PC-3 (cell line): ENCODE results near the gene ITM2C. TPM values are rescaled to one million over a fixed set of nuclear protein-coding genes. Genes with fewer than 3 reads are reported as not detected.

ENCODE experiments used
- ATAC-seq: fragments of 200-7000 bp; cut with Tn5 transposase; 2 replicates; pipeline ENCODE4 v1.9.1; 2020; ENCODE audit warnings: mild to moderate bottlenecking, moderate library complexity
- BruUV-seq: library from RNA; stranded (reverse); fragments of 400-500 nt; replicated peaks from 2 replicates; lab custom pipeline; 2021; lab: Mats Ljungman, UMichigan
- CTCF ChIA-PET: fragments of 300-600 bp; sonication (Branson Sonifier 250); formaldehyde crosslinking; loops from one replicate; lab custom pipeline; 2022; ENCODE audit warnings: antibody characterized with exemption; lab: Charles Lee
- POLR2A ChIA-PET: fragments of 300-600 bp; sonication (Branson Sonifier 250); formaldehyde crosslinking; loops from one replicate; lab custom pipeline; 2022; ENCODE audit warnings: antibody characterized with exemption; ENCODE audit not compliant: unreplicated experiment; lab: Charles Lee
- DNase-seq: peaks from one replicate; pipeline ENCODE4 v3.0.0-alpha.2; 2015
- H2AFZ ChIP-seq: fragments of 300-600 bp; sonication (generic); 2 replicates; pipeline ENCODE4 v1.6.0; 2016; ENCODE audit warnings: antibody characterized with exemption, low read length
- H3F3A ChIP-seq: fragments of 300-600 bp; sonication (generic); one replicate; pipeline ENCODE4 v1.6.0; 2017; ENCODE audit warnings: antibody characterized with exemption, low read length, control low read depth, mild to moderate bottlenecking; ENCODE audit not compliant: unreplicated experiment
- H3K27ac ChIP-seq: fragments of 300-600 bp; sonication (generic); 2 replicates; pipeline ENCODE4 v1.5.1; 2016; ENCODE audit warnings: mild to moderate bottlenecking, low read length
- H3K27me3 ChIP-seq: fragments of 300-600 bp; sonication (generic); 2 replicates; pipeline ENCODE4 v1.6.1; 2016; ENCODE audit warnings: low read length, mixed read lengths
- H3K36me3 ChIP-seq: fragments of 300-600 bp; sonication (generic); 2 replicates; pipeline ENCODE4 v1.6.1; 2016; ENCODE audit warnings: low read depth, mixed run types, low read length, mixed read lengths
- H3K4me1 ChIP-seq: fragments of 300-600 bp; sonication (generic); 2 replicates; pipeline ENCODE4 v1.5.1; 2016; ENCODE audit warnings: low read length; ENCODE audit not compliant: insufficient read depth
- H3K4me2 ChIP-seq: fragments of 300-600 bp; sonication (generic); 2 replicates; pipeline ENCODE4 v1.6.0; 2016; ENCODE audit warnings: low read length
- H3K4me3 ChIP-seq: fragments of 300-600 bp; sonication (generic); 2 replicates; pipeline ENCODE4 v1.5.1; 2016; ENCODE audit warnings: mild to moderate bottlenecking, low read length, mixed read lengths
- H3K79me2 ChIP-seq: fragments of 300-600 bp; sonication (generic); 2 replicates; pipeline ENCODE4 v1.6.1; 2017; ENCODE audit warnings: low read length, mixed read lengths
- H3K9ac ChIP-seq: fragments of 300-600 bp; sonication (generic); 2 replicates; pipeline ENCODE4 v1.6.0; 2016; ENCODE audit warnings: mild to moderate bottlenecking, low read length
- H3K9me2 ChIP-seq: fragments of 300-600 bp; sonication (generic); replicated peaks from 2 replicates; pipeline ENCODE4 v1.6.1; 2016; ENCODE audit warnings: mixed run types, low read length, mixed read lengths
- H3K9me3 ChIP-seq: fragments of 300-600 bp; sonication (generic); 2 replicates; pipeline ENCODE4 v1.6.1; 2016; ENCODE audit warnings: low read length, mixed read lengths
- H4K20me1 ChIP-seq: fragments of 300-600 bp; sonication (generic); 2 replicates; pipeline ENCODE4 v1.6.1; 2016; ENCODE audit warnings: low read length, mixed read lengths
- CTCF ChIP-seq: fragments of 300-600 bp; sonication (generic); conservative IDR thresholded peaks from 2 replicates; pipeline ENCODE4 v1.5.1; 2017; ENCODE audit warnings: antibody characterized with exemption, low read depth, mild to moderate bottlenecking, low read length
- EZH2 ChIP-seq: fragments of 300-600 bp; sonication (generic); IDR thresholded peaks from one replicate; pipeline ENCODE4 v1.6.1; 2017; ENCODE audit warnings: antibody characterized with exemption, mild to moderate bottlenecking, low read length; ENCODE audit not compliant: unreplicated experiment
- EZH2phosphoT487 ChIP-seq: fragments of 300-600 bp; sonication (generic); IDR thresholded peaks from 2 replicates; pipeline ENCODE4 v1.6.1; 2018; ENCODE audit warnings: mild to moderate bottlenecking, antibody characterized with exemption, low read length, borderline replicate concordance
- intact Hi-C: fragments of 100-400 bp; cut with micrococcal nuclease; formaldehyde crosslinking; loops from 2 replicates; pipeline ENCODE4 v1.9.0; 2023
- total RNA-seq: library from RNA; depleted of rRNA; stranded (reverse); fragments of >200 nt; gene quantifications from 2 replicates; pipeline ENCODE4 v1.2.3, GENCODE V29; 2014

ITM2C gene
- total RNA-seq, 1 experiment from 2014 or later = 111 TPM

- DNase-seq = no peak
- ChIA-PET POLR2A (no interaction called here), CTCF (no interaction called here)
- H3K27me3 ChIP-seq = no peaks in the 10 kb centered on the region
- H3K4me1 ChIP-seq = no peaks in the 10 kb centered on the region
- H3K79me2 ChIP-seq = no peaks in the 10 kb centered on the region
- no TSS peak for BruUV-seq
- H3K27ac ChIP-seq = no peak overlapping the region
- TF ChIP-seq EZH2phosphoT487 (no peak), EZH2 (no peak), CTCF (no peak)
- H3F3A ChIP-seq = no peaks in the 10 kb centered on the region
- no peak overlapping the region for H2AFZ ChIP-seq
- no peaks in the 10 kb centered on the region for H3K9me2 ChIP-seq
- H3K4me2 ChIP-seq = no peak overlapping the region
- H4K20me1 ChIP-seq = no peaks in the 10 kb centered on the region
- no peak overlapping the region for H3K4me3 ChIP-seq
- no peak overlapping the region for H3K9ac ChIP-seq
- no peaks in the 10 kb centered on the region for H3K9me3 ChIP-seq
- ATAC-seq = no peak
- no peaks in the 10 kb centered on the region for H3K36me3 ChIP-seq
- intact Hi-C loops = no loop called here
Observed at GRCh38 chr2:230925443-230925878, 60.7 kb downstream of the ITM2C start.

- Histone ChIP-seq H3K4me3 (no peak overlapping the region), H3K27me3 (no peaks in the 10 kb centered on the region), H3K36me3 (no peaks in the 10 kb centered on the region), H3F3A (no peaks in the 10 kb centered on the region), H3K9me3 (no peaks in the 10 kb centered on the region), H3K9me2 (no peaks in the 10 kb centered on the region), H3K79me2 (no peaks in the 10 kb centered on the region), H3K9ac (no peak overlapping the region), H3K27ac (no peak overlapping the region), H2AFZ (no peak overlapping the region), H4K20me1 (no peaks in the 10 kb centered on the region), H3K4me2 (no peak overlapping the region), H3K4me1 (no peaks in the 10 kb centered on the region)
- intact Hi-C loops = no loop called here
- ChIA-PET CTCF (no interaction called here), POLR2A (no interaction called here)
- DNase-seq (no peak), ATAC-seq (0 out of 2 replicates have a peak, but pooled peaks have one; percentile 21)
- no TSS peak for BruUV-seq
- TF ChIP-seq CTCF (no peak), EZH2 (no peak), EZH2phosphoT487 (no peak)
Observed at GRCh38 chr2:230925879-230926765, 61.4 kb downstream of the ITM2C start.
